GM18526 (cell line): ENCODE results near the gene CIITA.

Experiments used
- POLR2A ChIP-seq: IDR thresholded peaks from 3 replicates; pipeline ENCODE4 v1.6.1; 2011; ENCODE audit not compliant: insufficient read length; ENCODE audit errors: extremely low read depth

The CIITA gene

GRCh38 chr16:10889855-10890254 lies 12.9 kb downstream of the CIITA start:
- TF ChIP-seq POLR2A: no peak

GRCh38 chr16:10892782-10893318 lies 15.8 kb downstream of the CIITA start:
- TF ChIP-seq POLR2A: no peak

DNA sequence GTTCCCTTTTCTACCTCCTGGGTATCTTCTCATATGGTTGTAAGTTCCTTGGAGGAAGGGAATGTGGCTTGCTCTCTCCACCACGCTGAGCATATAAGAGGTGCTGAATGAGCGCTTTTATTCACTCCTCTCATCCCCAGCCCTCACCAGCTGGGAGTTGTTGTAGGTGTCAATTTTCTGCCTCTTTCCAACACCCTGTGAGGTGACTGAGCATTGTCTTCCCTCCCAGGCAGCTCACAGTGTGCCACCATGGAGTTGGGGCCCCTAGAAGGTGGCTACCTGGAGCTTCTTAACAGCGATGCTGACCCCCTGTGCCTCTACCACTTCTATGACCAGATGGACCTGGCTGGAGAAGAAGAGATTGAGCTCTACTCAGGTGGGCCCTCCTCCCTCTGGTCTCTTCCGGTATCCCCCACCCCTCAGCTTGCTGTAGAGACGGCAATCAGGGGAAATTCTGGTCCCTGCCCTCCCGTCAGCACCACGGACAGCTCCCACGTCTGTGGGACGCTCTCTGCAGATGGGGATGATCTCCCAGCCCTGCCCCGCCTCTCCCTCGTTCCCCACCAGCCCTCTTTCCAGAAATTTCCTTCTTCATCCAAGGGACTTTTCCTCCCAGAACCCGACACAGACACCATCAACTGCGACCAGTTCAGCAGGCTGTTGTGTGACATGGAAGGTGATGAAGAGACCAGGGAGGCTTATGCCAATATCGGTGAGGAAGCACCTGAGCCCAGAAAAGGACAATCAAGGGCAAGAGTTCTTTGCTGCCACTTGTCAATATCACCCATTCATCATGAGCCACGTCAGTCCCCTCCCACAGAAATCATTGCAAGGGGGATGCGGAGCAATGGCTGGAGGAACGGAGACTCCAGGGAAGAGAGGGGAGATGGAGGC lies 18.3 kb downstream of the CIITA start:
- no peak for TF ChIP-seq POLR2A

GRCh38 chr16:10896165-10896564 lies 19.2 kb downstream of the CIITA start:
- TF ChIP-seq POLR2A: no peak

- TF ChIP-seq POLR2A: no peak
Observed at GRCh38 chr16:10896723-10897122, 19.7 kb downstream of the CIITA start.

DNA sequence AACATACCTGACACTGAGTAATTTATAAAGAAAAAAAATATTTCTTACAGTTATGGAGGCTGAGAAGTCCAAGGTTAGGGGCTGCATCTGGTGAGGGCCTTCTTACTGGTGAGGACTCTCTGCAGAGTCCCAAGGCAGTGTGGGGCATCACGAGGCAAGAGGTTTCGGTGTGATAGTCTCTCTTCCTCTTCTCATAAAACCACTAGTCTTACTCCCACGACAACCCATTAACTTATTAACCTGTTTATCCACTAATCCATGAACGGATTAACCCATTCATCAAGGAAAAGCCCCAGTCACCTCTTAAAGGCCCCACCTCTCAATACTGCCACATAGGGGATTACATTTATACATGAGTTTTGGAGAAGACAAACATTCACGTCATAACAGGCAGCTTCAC lies 20.1 kb downstream of the CIITA start:
- TF ChIP-seq POLR2A: no peak

DNA sequence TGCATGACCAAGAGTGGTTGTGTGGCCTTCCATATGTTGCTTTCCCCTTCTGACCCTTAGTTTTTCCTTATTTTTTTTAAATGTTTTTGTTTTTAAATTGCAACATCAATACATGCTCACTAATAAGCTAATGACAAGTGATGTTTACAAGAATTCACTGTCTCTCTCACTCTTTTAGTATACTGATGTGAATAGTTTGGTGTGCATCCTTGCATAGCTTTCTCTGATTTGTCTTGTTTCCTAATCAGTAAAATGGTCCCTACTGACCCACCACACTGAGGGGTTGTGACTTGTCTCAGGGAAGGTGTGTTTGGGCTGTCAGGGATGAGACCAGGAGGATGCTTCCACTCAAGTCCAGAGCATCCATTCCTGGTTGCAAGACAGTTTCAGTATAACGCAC lies 26.0 kb downstream of the CIITA start:
- TF ChIP-seq POLR2A: no peak

DNA sequence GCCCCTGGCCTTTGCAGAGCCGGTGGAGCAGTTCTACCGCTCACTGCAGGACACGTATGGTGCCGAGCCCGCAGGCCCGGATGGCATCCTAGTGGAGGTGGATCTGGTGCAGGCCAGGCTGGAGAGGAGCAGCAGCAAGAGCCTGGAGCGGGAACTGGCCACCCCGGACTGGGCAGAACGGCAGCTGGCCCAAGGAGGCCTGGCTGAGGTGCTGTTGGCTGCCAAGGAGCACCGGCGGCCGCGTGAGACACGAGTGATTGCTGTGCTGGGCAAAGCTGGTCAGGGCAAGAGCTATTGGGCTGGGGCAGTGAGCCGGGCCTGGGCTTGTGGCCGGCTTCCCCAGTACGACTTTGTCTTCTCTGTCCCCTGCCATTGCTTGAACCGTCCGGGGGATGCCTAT lies 29.5 kb downstream of the CIITA start:
- no peak for TF ChIP-seq POLR2A

DNA sequence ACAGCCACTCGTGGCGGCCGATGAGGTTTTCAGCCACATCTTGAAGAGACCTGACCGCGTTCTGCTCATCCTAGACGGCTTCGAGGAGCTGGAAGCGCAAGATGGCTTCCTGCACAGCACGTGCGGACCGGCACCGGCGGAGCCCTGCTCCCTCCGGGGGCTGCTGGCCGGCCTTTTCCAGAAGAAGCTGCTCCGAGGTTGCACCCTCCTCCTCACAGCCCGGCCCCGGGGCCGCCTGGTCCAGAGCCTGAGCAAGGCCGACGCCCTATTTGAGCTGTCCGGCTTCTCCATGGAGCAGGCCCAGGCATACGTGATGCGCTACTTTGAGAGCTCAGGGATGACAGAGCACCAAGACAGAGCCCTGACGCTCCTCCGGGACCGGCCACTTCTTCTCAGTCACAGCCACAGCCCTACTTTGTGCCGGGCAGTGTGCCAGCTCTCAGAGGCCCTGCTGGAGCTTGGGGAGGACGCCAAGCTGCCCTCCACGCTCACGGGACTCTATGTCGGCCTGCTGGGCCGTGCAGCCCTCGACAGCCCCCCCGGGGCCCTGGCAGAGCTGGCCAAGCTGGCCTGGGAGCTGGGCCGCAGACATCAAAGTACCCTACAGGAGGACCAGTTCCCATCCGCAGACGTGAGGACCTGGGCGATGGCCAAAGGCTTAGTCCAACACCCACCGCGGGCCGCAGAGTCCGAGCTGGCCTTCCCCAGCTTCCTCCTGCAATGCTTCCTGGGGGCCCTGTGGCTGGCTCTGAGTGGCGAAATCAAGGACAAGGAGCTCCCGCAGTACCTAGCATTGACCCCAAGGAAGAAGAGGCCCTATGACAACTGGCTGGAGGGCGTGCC lies 30.1 kb downstream of the CIITA start:
- TF ChIP-seq POLR2A: no peak

DNA sequence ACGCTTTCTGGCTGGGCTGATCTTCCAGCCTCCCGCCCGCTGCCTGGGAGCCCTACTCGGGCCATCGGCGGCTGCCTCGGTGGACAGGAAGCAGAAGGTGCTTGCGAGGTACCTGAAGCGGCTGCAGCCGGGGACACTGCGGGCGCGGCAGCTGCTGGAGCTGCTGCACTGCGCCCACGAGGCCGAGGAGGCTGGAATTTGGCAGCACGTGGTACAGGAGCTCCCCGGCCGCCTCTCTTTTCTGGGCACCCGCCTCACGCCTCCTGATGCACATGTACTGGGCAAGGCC lies 30.7 kb downstream of the CIITA start:
- TF ChIP-seq POLR2A: no peak

- TF ChIP-seq POLR2A: no peak
Observed at GRCh38 chr16:10911267-10911666, 34.3 kb downstream of the CIITA start.

GRCh38 chr16:10916534-10916933 lies 39.5 kb downstream of the CIITA start:
- TF ChIP-seq POLR2A: no peak

GRCh38 chr16:10918294-10919002 lies 41.4 kb downstream of the CIITA start:
- TF ChIP-seq POLR2A: no peak

DNA sequence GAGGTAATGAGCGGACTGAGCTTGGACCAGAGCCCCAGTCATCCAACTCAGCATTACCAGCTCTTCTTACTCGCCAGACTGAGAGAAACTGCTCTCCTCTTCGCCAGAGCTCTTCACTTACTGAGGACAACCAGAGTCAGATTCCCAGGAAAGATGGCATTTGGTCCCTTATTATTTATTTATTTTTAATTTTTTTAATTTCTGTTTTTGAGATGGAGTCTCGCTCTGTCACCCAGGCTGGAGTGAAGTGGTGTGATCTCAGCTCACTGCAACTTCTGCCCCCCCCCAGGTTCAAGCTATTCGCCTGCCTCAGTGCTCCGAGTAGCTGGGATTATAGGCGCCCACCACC lies 42.0 kb downstream of the CIITA start:
- TF ChIP-seq POLR2A: no peak

GRCh38 chr16:10920726-10921427 lies 43.9 kb downstream of the CIITA start:
- TF ChIP-seq POLR2A: no peak
